Psoas muscle (tissue), 8 donors: ENCODE data around the gene SSB. TPM values are rescaled to one million over a fixed set of nuclear protein-coding genes. Genes with fewer than 3 reads are reported as not detected.
"Not testable (repeated sequence)": the region's sequence is repeated elsewhere in the genome, so short reads cannot be mapped to it uniquely, and the experiment has no call there.

Experiments
- ATAC-seq, 4 donors: fragments of 200-7000 bp; cut with Tn5 transposase; one replicate each; pipeline ENCODE4 v1.9.1; 2020; ENCODE audit warnings: moderate library complexity in 3 of 4, mild to moderate bottlenecking in 2 of 4
- DNase-seq, 2 donors: peaks; one replicate each; pipeline ENCODE4 v3.0.0-alpha.2; 2020
- H3K27ac ChIP-seq: fragments of 200-600 bp; one replicate; pipeline ENCODE4 v1.8.0; 2022
- H3K27me3 ChIP-seq, 3 donors: fragments of 200-600 bp in 1 of 3; one replicate each; pipeline versions ENCODE4 v1.6.1 to v1.8.0; 2013 to 2022; ENCODE audit warnings: low read length in 2 of 3, mild to moderate bottlenecking in 2 of 3, moderate library complexity in 1 of 3; ENCODE audit not compliant: insufficient read depth in 3 of 3
- H3K36me3 ChIP-seq, 2 donors: fragments of 200-600 bp in 1 of 2; one replicate each; pipeline versions ENCODE4 v1.6.1 to v1.8.0; 2013 to 2022; ENCODE audit warnings: low read depth in 1 of 2, mild to moderate bottlenecking in 1 of 2, moderate library complexity in 1 of 2; ENCODE audit not compliant: insufficient read depth in 1 of 2
- H3K4me1 ChIP-seq: fragments of 200-600 bp; one replicate; pipeline ENCODE4 v1.8.0; 2022
- H3K4me3 ChIP-seq: fragments of 200-600 bp; one replicate; pipeline ENCODE4 v1.8.0; 2022; ENCODE audit warnings: mild to moderate bottlenecking
- H3K9me3 ChIP-seq: fragments of 200-600 bp; one replicate; pipeline ENCODE4 v1.8.0; 2022
- CTCF ChIP-seq: fragments of 200-600 bp; IDR thresholded peaks from one replicate; pipeline ENCODE4 v1.8.0; 2022; ENCODE audit warnings: antibody characterized with exemption
- WGBS, 3 donors: extraction: QIAGEN DNeasy Blood & Tissue Kit; methylation state at CpG; one replicate each; pipeline versions ENCODE4 v1.1.6 to v1.1.7; 2013; 5-methylcytosine and 5-hydroxymethylcytosine counted together
- intact Hi-C, 2 donors: fragments of 100-400 bp; cut with DNase I; formaldehyde crosslinking; loops; one replicate each; pipeline versions ENCODE4 v1.11.0 to v1.14.2; 2022
- polyA plus RNA-seq, 3 donors: library from polyadenylated mRNA; stranded (reverse); fragments of 200-250 nt; gene quantifications; one replicate each; pipeline ENCODE4 v1.2.3, GENCODE V29; 2013
- total RNA-seq, 4 donors: library from RNA; stranded (reverse); fragmentation: NEBNext Ultra II Directional in 2 of 4; extraction: Animal tissue kit (Norgen Biotek cat#: 25700) in 2 of 4; gene quantifications; one replicate each; pipeline versions ENCODE4 v1.2.1 to v1.2.4, GENCODE V29; 2021 to 2023
- donor health status: healthy with polysubstance abuse.
- donor health status: DM: no; HTN: no; CAD: no; lungs with moderate emphysema.
- donor health status: Bipolar disorder and iron deficiency.
- donor health status: healthy.
- donor health status: DM: yes; HTN: yes; CAD: no.
- donor health status: DM: no; HTN: no; CAD: no.
- donor health status: DM: no; HTN: no; CAD: no.
- donor health status: DM: yes; HTN: yes; CAD: no.

Gene SSB
- total and polyA plus RNA-seq, 7 donors, result 37.9 to 120 (median 56.7) TPM

GRCh38 chr2:169845016-169845415 is 46.3 kb downstream of the SSB start:
- 90 to 99% (median 95%) methylated on average over 2 of the region's 2 CpGs for WGBS, 3 donors
- no peaks in the 10 kb centered on the region for H3K27me3 ChIP-seq
- H3K27ac ChIP-seq, result no peak overlapping the region
- H3K4me3 ChIP-seq, result no peak overlapping the region
- no peak for TF ChIP-seq CTCF
- no peaks in the 10 kb centered on the region for H3K9me3 ChIP-seq
- peaks cover 52% of the 10 kb centered on the region for H3K4me1 ChIP-seq
- H3K36me3 ChIP-seq, result peaks cover 0 to 5% of the 10 kb centered on the region in 2 donors
- intact Hi-C loops, result no loop called here
- ATAC-seq, result no peak
- no peak for DNase-seq

- DNase-seq, H3K27me3 ChIP-seq, H3K27ac ChIP-seq, H3K36me3 ChIP-seq, H3K4me3 ChIP-seq, ATAC-seq, intact Hi-C loops, H3K9me3 ChIP-seq: not testable (repeated sequence)
- 58 to 64% (median 60%) methylated on average over 8 of the region's 8 CpGs for WGBS, 3 donors
- peaks cover 57% of the 10 kb centered on the region for H3K4me1 ChIP-seq
Measured at GRCh38 chr2:169848959-169849693, 50.5 kb downstream of the SSB start.

DNA sequence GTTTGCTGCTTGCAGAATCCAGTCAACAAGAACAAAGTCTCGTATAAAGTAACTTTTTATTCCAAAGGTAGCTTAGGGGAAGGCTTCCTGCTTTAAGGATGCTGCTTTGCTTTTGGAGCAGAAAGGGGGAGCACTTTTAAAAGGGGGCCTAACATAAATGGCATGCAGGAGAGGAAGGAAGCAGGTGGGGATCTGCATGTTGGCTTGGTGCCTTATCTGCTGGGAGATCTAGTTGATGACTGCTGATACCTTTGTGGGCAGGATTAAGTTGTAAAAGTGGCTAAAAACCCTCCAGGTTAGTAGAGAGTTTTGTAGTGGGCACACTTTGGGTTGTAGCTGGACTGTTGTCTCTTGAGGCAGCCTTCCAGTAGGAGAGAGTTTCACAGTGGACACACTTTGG is 51.0 kb downstream of the SSB start:
- ATAC-seq, result no peak
- Histone ChIP-seq H3K27ac (no peak overlapping the region), H3K4me1 (peaks cover 57% of the 10 kb centered on the region)

DNA sequence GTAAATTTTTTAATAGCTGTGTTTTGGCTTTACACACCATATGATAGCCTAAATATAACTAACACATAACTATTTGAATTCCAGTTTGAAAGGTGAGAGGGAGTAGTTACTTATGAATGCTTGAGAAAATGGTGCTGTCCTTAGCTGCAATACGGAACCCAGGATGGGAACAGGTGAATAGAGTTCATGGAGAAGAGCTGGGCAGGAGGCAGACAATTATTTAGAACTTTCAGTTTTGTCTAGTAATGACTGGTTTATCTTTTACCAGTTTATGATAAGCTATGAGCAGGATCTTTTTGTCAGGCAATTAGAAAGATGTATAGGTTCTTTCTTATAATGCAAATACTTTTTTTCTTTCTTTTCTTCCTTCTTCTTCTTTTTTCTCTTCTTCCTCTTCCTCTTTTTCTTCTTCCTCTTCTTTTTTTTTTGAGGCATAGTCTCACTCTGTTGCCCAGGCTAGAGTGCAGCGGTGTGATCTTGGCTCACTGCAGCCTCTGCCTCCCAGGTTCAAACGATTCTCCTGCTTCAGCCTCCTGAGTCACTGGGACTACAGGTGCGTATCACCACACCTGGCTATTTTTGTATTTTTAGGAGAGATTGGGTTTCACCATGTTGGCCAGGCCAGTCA is 54.5 kb downstream of the SSB start:
- 47 to 76% (median 56%) methylated on average over 4 of the region's 4 CpGs for WGBS, 3 donors

More for the DNA sequence above, 51.0 kb downstream of the SSB start:
- no peaks in the 10 kb centered on the region for H3K27me3 ChIP-seq
- WGBS, 3 donors, result 82 to 96% (median 89%) methylated on average over 1 of the region's 1 CpG
- no peak overlapping the region for H3K4me3 ChIP-seq
- no peak for TF ChIP-seq CTCF
- H3K36me3 ChIP-seq, result peaks cover 0 to 5% of the 10 kb centered on the region in 2 donors
- DNase-seq, result no peak
- no peaks in the 10 kb centered on the region for H3K9me3 ChIP-seq
- intact Hi-C loops, result no loop called here

DNA sequence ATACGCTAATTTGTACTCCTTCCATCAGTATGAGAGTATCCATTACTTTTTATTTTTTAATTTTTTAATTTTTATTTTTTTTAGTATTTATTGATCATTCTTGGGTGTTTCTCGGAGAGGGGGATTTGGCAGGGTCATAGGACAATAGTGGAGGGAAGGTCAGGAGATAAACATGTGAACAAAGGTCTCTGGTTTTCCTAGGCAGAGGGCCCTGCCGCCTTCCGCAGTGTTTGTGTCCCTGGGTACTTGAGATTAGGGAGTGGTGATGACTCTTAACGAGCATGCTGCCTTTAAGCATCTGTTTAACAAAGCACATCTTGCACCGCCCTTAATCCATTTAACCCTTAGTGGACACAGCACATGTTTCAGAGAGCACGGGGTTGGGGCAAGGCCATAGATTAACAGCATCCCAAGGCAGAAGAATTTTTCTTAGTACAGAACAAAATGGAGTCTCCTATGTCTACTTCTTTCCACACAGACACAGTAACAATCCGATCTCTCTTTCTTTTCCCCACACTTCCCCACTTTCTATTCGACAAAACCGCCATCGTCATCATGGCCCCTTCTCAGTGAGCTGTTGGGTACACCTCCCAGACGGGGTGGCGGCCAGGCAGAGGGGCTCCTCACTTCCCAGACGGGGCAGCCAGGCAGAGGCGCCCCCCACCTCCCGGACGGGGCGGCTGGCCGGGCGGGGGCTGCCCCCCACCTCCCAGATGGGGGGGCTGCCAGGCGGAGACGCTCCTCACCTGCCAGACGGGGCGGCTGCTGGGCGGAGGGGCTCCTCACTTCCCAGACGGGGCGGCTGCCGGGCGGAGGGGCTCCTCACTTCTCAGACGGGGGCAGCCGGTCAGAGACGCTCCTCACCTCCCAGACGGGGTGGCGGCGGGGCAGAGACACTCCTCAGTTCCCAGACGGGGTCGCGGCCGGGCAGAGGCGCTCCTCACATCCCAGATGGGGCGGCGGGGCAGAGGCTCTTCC is 56.9 kb downstream of the SSB start:
- H3K27ac ChIP-seq, H3K27me3 ChIP-seq, H3K9me3 ChIP-seq, intact Hi-C loops, H3K36me3 ChIP-seq, H3K4me3 ChIP-seq, DNase-seq, ATAC-seq: not testable (repeated sequence)
- 95 to 96% (median 95%) methylated on average over 19 to 38 of the region's 42 CpGs for WGBS, 3 donors
- H3K4me1 ChIP-seq, result peaks cover 18% of the 10 kb centered on the region

More for the DNA sequence above, 54.5 kb downstream of the SSB start:
- Histone ChIP-seq H3K9me3 (no peaks in the 10 kb centered on the region), H3K27ac (no peak overlapping the region), H3K27me3 (no peaks in the 10 kb centered on the region), H3K4me3 (no peak overlapping the region), H3K4me1 (peaks cover 35% of the 10 kb centered on the region), H3K36me3 (peaks cover 0 to 5% of the 10 kb centered on the region in 2 donors)
- DNase-seq, result no peak
- ATAC-seq, result peak in 1 of 4 donors; percentile 22
- TF ChIP-seq CTCF, result no peak
- intact Hi-C loops, result no loop called here
